Erythroblast (primary cell): ENCODE measurements around the gene CAPN8.

Source experiments
- GATA1 ChIP-seq: IDR thresholded peaks from 2 replicates; pipeline ENCODE4 v1.6.1; 2011; ENCODE audit warnings: low read depth, mild to moderate bottlenecking, control low read depth, low read length, moderate library complexity
- POLR2A ChIP-seq: IDR thresholded peaks from 2 replicates; pipeline ENCODE4 v1.6.1; 2011; ENCODE audit warnings: mild to moderate bottlenecking, low read length

- TF ChIP-seq POLR2A = no peak
- no peak for TF ChIP-seq GATA1
These were observed 48.3 kb upstream of the CAPN8 start for GRCh38 chr1:223713546-223714420.
